PC-3 (cell line): ENCODE data around the gene CD180. TPM values are rescaled to one million over a fixed set of nuclear protein-coding genes. Genes with fewer than 3 reads are reported as not detected.

Experiments used
- ATAC-seq: fragments of 200-7000 bp; cut with Tn5 transposase; 2 replicates; pipeline ENCODE4 v1.9.1; 2020; ENCODE audit warnings: mild to moderate bottlenecking, moderate library complexity
- BruUV-seq: library from RNA; stranded (reverse); fragments of 400-500 nt; replicated peaks from 2 replicates; lab custom pipeline; 2021; lab: Mats Ljungman, UMichigan
- CTCF ChIA-PET: fragments of 300-600 bp; sonication (Branson Sonifier 250); formaldehyde crosslinking; loops from one replicate; lab custom pipeline; 2022; ENCODE audit warnings: antibody characterized with exemption; lab: Charles Lee
- POLR2A ChIA-PET: fragments of 300-600 bp; sonication (Branson Sonifier 250); formaldehyde crosslinking; loops from one replicate; lab custom pipeline; 2022; ENCODE audit warnings: antibody characterized with exemption; ENCODE audit not compliant: unreplicated experiment; lab: Charles Lee
- DNase-seq: peaks from one replicate; pipeline ENCODE4 v3.0.0-alpha.2; 2015
- H2AFZ ChIP-seq: fragments of 300-600 bp; sonication (generic); 2 replicates; pipeline ENCODE4 v1.6.0; 2016; ENCODE audit warnings: antibody characterized with exemption, low read length
- H3F3A ChIP-seq: fragments of 300-600 bp; sonication (generic); one replicate; pipeline ENCODE4 v1.6.0; 2017; ENCODE audit warnings: antibody characterized with exemption, low read length, control low read depth, mild to moderate bottlenecking; ENCODE audit not compliant: unreplicated experiment
- H3K27ac ChIP-seq: fragments of 300-600 bp; sonication (generic); 2 replicates; pipeline ENCODE4 v1.5.1; 2016; ENCODE audit warnings: mild to moderate bottlenecking, low read length
- H3K27me3 ChIP-seq: fragments of 300-600 bp; sonication (generic); 2 replicates; pipeline ENCODE4 v1.6.1; 2016; ENCODE audit warnings: low read length, mixed read lengths
- H3K36me3 ChIP-seq: fragments of 300-600 bp; sonication (generic); 2 replicates; pipeline ENCODE4 v1.6.1; 2016; ENCODE audit warnings: low read depth, mixed run types, low read length, mixed read lengths
- H3K4me1 ChIP-seq: fragments of 300-600 bp; sonication (generic); 2 replicates; pipeline ENCODE4 v1.5.1; 2016; ENCODE audit warnings: low read length; ENCODE audit not compliant: insufficient read depth
- H3K4me2 ChIP-seq: fragments of 300-600 bp; sonication (generic); 2 replicates; pipeline ENCODE4 v1.6.0; 2016; ENCODE audit warnings: low read length
- H3K4me3 ChIP-seq: fragments of 300-600 bp; sonication (generic); 2 replicates; pipeline ENCODE4 v1.5.1; 2016; ENCODE audit warnings: mild to moderate bottlenecking, low read length, mixed read lengths
- H3K79me2 ChIP-seq: fragments of 300-600 bp; sonication (generic); 2 replicates; pipeline ENCODE4 v1.6.1; 2017; ENCODE audit warnings: low read length, mixed read lengths
- H3K9ac ChIP-seq: fragments of 300-600 bp; sonication (generic); 2 replicates; pipeline ENCODE4 v1.6.0; 2016; ENCODE audit warnings: mild to moderate bottlenecking, low read length
- H3K9me2 ChIP-seq: fragments of 300-600 bp; sonication (generic); replicated peaks from 2 replicates; pipeline ENCODE4 v1.6.1; 2016; ENCODE audit warnings: mixed run types, low read length, mixed read lengths
- H3K9me3 ChIP-seq: fragments of 300-600 bp; sonication (generic); 2 replicates; pipeline ENCODE4 v1.6.1; 2016; ENCODE audit warnings: low read length, mixed read lengths
- H4K20me1 ChIP-seq: fragments of 300-600 bp; sonication (generic); 2 replicates; pipeline ENCODE4 v1.6.1; 2016; ENCODE audit warnings: low read length, mixed read lengths
- EZH2 ChIP-seq: fragments of 300-600 bp; sonication (generic); IDR thresholded peaks from one replicate; pipeline ENCODE4 v1.6.1; 2017; ENCODE audit warnings: antibody characterized with exemption, mild to moderate bottlenecking, low read length; ENCODE audit not compliant: unreplicated experiment
- EZH2phosphoT487 ChIP-seq: fragments of 300-600 bp; sonication (generic); IDR thresholded peaks from 2 replicates; pipeline ENCODE4 v1.6.1; 2018; ENCODE audit warnings: mild to moderate bottlenecking, antibody characterized with exemption, low read length, borderline replicate concordance
- intact Hi-C: fragments of 100-400 bp; cut with micrococcal nuclease; formaldehyde crosslinking; loops from 2 replicates; pipeline ENCODE4 v1.9.0; 2023
- total RNA-seq: library from RNA; depleted of rRNA; stranded (reverse); fragments of >200 nt; gene quantifications from 2 replicates; pipeline ENCODE4 v1.2.3, GENCODE V29; 2014
- TF ChIP-seq, protein P1 (sequence below): fragments of 300-600 bp; sonication (generic); conservative IDR thresholded peaks from 2 replicates; pipeline ENCODE4 v1.5.1; 2017; ENCODE audit warnings: antibody characterized with exemption, low read depth, mild to moderate bottlenecking, low read length

The CD180 gene
- total RNA-seq, 1 experiment from 2014 or later = not detected

DNA sequence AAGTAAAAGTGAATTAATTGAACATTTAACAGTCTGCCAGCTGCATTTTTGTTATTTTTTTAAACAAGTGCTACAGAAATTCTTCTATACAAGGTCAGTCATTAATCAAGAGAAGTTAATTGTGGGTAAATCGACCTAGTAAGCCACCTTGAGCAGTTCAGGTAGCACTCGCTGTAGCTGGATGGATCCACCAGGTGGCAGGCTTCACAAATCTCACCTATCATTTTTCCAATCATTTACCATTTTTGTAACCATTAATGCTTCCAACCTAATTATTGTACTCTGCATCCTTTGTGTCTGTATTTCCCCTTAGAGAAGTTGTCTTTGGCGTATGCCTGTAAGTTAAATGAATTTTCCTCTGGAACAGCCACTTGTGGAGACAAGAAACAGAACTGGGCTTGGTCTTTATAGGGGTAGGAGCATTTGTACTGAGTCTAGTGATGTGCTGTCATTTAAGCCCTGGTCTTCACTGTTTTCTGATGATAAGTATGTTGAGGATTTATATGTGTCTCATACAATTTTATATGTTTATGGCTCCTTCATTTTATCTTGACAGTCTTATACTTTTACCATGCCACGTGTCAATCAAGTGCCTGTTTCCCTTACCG is 39.5 kb downstream of the CD180 start:
- ATAC-seq (peak; percentile 19; the same call in 1 of the 2 replicates), DNase-seq (peak; percentile 63)
- peaks cover 2% of the 10 kb centered on the region; the same call in 1 of the 2 replicates for H3K36me3 ChIP-seq
- H3K4me3 ChIP-seq = no peak overlapping the region
- no peaks in the 10 kb centered on the region for H3K27me3 ChIP-seq
- H3K4me2 ChIP-seq = no peak overlapping the region
- peaks cover 31% of the 10 kb centered on the region for H3K4me1 ChIP-seq
- intact Hi-C loops = loop anchor here (1.0 kb wide), 1 partner anchor 52 kb away; no protein-coding TSS in a partner anchor
- TF ChIP-seq, protein P1, sequence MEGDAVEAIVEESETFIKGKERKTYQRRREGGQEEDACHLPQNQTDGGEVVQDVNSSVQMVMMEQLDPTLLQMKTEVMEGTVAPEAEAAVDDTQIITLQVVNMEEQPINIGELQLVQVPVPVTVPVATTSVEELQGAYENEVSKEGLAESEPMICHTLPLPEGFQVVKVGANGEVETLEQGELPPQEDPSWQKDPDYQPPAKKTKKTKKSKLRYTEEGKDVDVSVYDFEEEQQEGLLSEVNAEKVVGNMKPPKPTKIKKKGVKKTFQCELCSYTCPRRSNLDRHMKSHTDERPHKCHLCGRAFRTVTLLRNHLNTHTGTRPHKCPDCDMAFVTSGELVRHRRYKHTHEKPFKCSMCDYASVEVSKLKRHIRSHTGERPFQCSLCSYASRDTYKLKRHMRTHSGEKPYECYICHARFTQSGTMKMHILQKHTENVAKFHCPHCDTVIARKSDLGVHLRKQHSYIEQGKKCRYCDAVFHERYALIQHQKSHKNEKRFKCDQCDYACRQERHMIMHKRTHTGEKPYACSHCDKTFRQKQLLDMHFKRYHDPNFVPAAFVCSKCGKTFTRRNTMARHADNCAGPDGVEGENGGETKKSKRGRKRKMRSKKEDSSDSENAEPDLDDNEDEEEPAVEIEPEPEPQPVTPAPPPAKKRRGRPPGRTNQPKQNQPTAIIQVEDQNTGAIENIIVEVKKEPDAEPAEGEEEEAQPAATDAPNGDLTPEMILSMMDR = peak; percentile 82
- TF ChIP-seq EZH2 (no peak), EZH2phosphoT487 (no peak)
- H3K79me2 ChIP-seq = no peaks in the 10 kb centered on the region
- no peak overlapping the region for H2AFZ ChIP-seq
- H3F3A ChIP-seq = peaks cover 7% of the 10 kb centered on the region
- ChIA-PET POLR2A (no interaction called here), CTCF (interaction anchor here (0.6 to 0.7 kb wide), 2 partner anchors 50 to 201 kb away, joined by 3 read pairs; no protein-coding TSS in a partner anchor)
- no peak overlapping the region for H3K27ac ChIP-seq
- BruUV-seq = no TSS peak
- H3K9me2 ChIP-seq = no peaks in the 10 kb centered on the region
- no peaks in the 10 kb centered on the region for H3K9me3 ChIP-seq
- no peaks in the 10 kb centered on the region for H4K20me1 ChIP-seq
- no peak overlapping the region for H3K9ac ChIP-seq

DNA sequence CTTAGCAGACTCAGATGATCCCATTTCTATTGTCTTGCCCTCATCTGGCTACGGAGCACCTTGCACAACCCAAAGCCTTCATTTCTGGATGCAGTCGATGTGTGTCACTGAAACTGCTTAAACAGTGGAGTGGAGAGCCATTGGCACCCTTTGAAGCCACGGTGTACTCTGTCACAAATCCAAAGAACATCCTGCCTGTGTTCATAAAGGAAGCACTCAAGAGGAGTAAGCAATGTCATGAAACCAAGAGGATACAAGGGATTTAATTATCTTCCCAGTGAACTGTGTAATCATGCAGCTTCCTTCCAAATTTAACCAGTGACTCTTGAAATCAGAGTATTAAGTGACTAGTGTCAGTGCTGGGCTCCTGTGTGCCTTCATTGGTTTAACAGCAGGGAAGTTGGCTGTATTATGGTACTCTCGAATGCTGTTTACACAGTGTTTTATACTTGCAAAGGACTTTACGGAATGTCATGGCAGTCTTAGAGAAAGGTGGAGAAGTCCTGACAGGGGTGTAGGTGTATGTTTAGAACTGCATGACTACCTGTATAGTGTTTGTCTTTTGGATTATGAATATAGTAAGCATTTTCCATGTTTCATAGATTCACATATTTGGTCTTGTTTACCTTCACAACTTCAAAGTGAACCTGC is 41.9 kb downstream of the CD180 start:
- DNase-seq (no peak), ATAC-seq (no peak)
- Histone ChIP-seq H3K4me1 (peaks cover 9% of the 10 kb centered on the region), H3K9me3 (no peaks in the 10 kb centered on the region), H3F3A (no peaks in the 10 kb centered on the region), H3K36me3 (peaks cover 2% of the 10 kb centered on the region; the same call in 1 of the 2 replicates), H3K27me3 (no peaks in the 10 kb centered on the region), H3K9ac (no peak overlapping the region), H3K9me2 (no peaks in the 10 kb centered on the region), H3K27ac (no peak overlapping the region), H2AFZ (no peak overlapping the region), H4K20me1 (no peaks in the 10 kb centered on the region), H3K4me3 (no peak overlapping the region), H3K4me2 (no peak overlapping the region), H3K79me2 (no peaks in the 10 kb centered on the region)
- ChIA-PET CTCF (no interaction called here), POLR2A (no interaction called here)
- intact Hi-C loops = no loop called here
- TF ChIP-seq, protein P1 = no peak
- TF ChIP-seq EZH2phosphoT487 (no peak), EZH2 (no peak)
- no TSS peak for BruUV-seq

DNA sequence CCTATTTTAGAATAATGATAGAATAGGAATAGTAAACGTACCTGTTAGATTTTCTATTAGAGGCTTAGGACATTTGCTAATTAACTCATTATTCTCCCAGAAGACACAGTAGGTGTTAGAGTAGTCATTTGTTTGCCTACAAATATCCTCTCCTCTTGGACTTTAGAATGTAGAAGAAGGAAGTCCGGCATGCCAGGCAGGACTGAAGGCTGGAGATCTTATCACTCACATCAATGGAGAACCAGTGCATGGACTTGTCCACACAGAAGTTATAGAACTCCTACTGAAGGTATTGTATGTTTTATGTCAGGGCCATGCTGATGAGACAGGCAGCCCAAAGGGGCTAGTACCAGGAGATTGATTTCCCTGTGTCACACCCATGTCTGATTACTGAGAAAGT is 43.3 kb downstream of the CD180 start:
- intact Hi-C loops = no loop called here
- BruUV-seq = no TSS peak

More for the DNA sequence above, 43.3 kb downstream of the CD180 start:
- Histone ChIP-seq H3K4me3 (no peak overlapping the region), H3F3A (no peaks in the 10 kb centered on the region), H2AFZ (no peak overlapping the region), H3K9ac (no peak overlapping the region), H3K27me3 (no peaks in the 10 kb centered on the region), H4K20me1 (no peaks in the 10 kb centered on the region), H3K27ac (no peak overlapping the region), H3K4me1 (0 out of 2 replicates have a peak, but pooled peaks cover 3% of the 10 kb centered on the region), H3K4me2 (no peak overlapping the region), H3K9me3 (no peaks in the 10 kb centered on the region), H3K79me2 (no peaks in the 10 kb centered on the region), H3K36me3 (peaks cover 2% of the 10 kb centered on the region; the same call in 1 of the 2 replicates), H3K9me2 (no peaks in the 10 kb centered on the region)
- ChIA-PET POLR2A (no interaction called here), CTCF (no interaction called here)
- no peak for TF ChIP-seq EZH2phosphoT487
- ATAC-seq (no peak), DNase-seq (no peak)
